HPDE6-E6E7 (cell line): Measurements from ENCODE around the gene DCAF4.
"Not testable (repeated sequence)": the region's sequence is repeated elsewhere in the genome, so short reads cannot be mapped to it uniquely, and the experiment has no call there.

ENCODE experiments used
- DNase-seq: peaks from one replicate; pipeline ENCODE4 v3.0.0; 2011; ENCODE audit warnings: missing footprints; ENCODE audit errors: extremely low spot score

Gene DCAF4

DNA sequence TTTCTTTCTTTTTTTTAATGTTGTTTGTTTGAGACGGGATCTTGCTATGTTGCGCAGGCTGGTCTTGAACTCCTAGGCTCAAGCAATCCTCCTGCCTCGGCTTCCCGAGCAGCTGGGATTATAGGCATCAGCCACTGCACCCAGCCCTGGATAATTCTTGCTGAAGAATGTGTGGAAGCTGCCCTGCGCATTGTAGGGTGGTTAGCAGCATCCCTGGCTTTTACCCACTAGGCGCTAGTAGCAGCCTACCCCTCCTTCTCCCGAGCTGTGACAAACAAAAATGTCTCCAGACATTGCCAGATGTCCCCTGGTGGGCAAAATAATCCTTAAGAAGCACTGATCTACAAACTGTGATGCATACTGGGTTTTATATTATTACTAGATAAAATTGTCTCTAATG, 6.6 kb downstream of the DCAF4 start:
- no peak for DNase-seq

DNA sequence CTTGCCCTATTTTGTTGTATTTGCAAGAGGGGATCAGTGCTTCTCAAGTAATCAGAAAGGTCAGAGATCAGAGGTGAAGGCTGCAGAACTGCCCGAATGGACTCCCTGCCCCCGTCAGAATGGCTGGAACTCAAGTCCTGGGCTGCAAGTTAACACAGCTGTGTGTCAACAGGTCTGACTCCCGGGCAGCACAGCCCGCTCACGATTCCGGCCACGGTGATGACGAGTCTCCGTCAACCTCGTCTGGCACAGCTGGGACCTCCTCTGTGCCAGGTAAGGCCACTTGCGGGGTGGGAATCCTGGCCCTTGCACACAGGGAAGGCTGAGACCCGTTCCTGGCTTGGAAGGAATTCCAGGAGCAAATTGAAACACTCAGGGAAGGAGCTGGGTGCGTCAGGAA, 13.4 kb downstream of the DCAF4 start:
- DNase-seq = no peak

DNA sequence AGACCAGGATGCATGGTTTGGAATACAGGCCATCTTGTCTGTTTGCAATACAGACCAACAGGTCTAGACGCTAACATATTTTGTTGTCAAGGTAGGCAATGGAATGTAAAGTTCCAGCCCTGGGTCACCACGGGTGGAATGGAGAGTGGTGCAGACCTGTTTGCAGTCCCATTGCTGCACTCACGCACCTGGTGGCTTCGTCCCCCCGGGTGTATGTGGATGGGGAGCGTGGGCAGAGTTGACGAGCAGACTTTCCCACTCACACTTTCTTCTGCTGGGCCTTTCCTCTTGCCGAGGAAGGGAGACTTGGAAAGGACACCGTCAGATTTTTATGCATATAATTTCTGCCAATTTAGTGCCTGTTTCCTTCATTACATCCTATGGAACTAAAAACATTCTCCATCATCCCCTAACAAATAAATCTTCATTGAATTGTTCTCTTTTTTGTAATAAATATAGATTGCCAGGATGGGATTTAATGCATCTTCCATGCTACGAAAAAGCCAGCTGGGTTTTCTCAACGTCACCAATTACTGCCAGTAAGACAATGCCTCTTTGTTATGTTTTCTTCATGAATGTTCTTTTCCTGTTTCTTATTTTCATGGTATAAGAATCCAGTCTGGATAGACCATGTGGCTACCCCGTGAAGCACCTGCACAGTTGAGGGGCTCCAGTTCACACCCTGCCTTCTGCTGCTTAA, 15.2 kb downstream of the DCAF4 start:
- no peak for DNase-seq

DNA sequence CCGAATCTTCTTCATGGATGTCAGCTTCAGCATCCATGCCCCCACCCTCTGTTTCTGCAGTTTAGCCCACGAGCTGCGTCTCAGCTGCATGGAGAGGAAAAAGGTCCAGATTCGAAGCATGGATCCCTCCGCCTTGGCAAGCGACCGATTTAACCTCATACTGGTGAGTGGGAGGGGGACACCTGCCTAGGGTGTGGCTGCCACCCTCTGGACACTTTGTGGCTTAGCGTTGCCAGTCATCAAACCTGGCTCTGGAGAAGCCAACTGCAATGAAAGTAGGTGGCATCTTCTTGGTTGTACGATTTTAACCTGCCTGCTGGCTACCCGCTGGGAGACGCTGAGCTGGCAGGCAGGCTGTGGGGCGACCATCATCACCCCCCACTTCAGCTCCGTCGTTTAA, 16.7 kb downstream of the DCAF4 start:
- DNase-seq = no peak

DNA sequence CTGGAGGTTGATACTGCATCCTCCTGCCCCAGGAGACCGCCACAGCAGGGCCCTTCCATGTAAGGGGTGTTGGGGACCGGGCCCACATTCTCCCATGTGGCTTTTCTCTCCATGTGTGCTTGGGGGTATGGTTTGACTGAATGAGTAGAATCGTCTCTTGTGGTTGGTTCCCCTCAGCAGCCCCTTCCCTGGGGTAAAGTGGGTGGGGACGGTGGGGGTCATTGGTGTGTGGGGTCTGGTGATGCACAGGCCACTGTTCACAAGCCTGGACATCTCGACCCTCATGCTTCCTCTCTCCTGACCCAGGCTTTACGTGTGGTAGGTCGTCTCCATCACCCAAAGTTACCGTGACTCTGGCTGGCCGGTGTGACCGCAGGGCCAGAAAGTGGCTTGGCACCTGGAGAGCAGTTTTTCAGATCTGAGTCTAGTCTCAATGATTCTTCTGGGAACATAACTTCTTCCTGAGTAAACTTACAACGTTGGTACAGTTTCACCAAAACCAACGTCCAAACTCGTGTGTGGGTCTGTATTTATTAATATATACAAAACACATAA, 17.7 kb downstream of the DCAF4 start:
- DNase-seq = no peak

DNA sequence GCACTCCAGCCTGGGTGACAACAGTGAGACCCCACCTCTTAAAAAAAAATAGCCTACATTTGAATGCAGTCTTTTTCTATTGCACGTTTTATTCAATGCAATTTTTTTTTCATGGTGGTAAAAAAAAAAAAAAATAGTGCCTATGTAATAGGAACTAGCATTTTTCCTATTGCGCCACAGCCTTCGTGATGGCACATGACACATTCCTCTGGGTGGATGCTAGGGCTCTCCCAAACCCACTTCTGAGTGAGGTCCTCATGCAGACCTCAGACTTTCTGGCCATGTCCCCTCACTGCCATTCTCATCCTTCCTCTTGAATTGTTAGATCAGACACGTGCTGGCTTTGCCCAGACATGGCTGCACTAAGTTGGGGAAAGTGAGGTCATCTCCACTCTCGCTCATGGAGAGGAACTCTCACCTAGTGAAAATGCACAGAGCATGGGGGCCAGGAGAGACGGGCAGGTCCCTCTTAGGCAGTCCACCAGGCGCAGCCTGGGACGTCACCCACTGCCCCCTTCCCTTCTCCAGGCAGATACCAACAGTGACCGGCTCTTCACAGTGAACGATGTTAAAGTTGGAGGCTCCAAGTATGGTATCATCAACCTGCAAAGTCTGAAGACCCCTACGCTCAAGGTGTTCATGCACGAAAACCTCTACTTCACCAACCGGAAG, 19.2 kb downstream of the DCAF4 start:
- DNase-seq = no peak

DNA sequence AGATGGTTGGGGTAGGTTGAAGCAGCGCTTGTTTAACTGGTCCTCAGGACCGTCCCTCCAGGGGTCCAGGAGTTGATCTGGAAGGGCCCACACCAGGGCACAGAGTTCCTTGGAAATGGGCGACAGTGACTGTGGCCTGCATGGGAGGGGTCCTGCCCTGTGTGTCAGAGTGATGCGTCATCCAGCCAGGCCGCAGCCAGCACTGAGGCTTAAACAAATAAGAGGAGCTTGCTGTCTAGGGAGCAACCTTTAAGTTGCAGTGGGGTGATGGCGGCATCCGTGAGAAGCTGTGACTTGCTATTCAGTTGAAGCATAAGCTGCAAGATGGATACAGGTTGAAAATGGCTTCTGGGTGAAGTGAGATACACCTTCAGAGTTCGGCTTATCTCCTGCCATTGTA, 20.2 kb downstream of the DCAF4 start:
- DNase-seq = no peak

DNA sequence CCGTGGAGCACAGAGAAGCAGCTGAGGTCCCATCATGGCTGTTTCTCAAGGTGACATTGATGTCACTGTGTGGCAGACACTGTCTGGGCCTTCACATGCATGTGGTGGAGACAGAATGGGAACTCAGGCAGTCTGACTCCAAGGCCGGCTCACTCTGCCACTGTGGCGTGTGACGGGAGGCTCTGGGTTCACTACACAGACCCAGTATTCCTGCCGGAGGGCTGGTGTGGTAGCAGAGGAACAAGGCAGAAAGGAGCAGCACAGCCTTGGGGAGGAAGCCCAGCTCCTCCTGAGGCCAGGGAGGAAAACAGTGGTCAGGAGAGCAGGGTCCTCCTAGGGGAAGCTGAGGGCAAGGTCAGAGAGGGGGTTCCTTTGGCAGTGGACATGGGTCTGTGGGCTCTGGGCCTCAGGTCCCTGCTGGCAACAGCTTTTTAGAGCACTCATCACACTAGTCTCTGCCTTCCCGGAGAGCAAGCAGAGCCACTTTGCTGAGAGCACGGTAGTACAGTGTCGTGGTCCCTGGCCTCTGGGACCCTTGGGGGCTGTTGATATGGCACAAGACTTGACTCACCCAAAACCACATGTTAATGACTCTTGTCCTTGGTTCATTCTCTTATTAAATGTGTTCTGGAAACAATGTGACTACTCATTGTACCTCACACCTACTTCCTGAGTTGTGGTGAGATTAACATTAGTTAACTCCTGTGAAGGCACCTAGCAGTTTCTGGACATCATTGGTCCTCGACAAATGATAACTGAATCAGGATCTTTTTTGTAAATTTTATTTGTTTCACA, 21.3 kb downstream of the DCAF4 start:
- DNase-seq = no peak

DNA sequence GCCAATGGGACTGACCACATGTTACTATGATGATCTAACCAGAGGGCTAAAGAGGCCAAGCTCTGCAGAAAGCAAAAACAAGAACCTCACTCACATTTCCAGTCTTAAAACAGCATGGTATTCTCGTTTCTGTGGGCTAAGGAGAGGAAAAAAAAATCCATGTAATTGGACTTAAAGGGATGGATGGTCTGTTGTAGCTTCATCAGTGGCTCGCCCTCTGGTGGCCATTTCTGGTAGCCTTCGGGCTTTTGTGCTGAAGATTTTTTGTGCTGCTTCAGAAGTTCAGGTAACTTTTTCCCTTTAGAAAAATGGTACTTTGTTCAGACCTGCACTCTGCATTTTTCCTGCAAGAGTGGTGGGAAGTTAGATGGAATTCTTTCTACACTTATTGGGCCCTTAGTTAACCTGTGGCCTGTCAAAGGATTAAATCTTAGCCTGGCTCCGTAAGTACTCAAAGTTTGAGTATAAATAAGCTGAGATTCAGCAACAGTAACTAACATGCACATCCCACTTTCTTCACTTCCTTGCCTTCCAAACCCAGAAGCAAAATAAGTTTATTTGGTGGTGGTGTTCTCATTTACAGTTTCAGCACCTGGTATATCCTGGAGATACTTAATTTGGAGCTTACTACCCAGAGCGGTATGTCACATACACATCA, 22.3 kb downstream of the DCAF4 start:
- no peak for DNase-seq

DNA sequence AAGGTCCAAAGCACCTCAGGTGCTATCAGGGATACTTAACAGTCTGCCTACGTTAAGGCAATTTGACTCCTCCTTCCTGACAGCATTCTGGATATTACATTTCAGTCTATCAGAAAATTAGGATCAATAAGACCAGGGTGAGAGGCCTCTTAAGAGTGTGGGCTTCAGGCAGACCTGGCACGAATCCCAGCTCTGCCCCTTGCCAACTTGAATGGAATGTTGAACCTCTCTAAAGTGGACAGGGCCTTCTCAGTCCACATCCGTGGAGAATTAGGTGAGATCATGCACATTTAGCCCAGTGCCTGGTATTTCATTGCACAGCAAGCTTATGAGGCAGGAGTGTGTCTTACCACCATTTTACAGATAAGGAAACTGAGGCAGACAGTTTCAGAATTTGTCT, 25.9 kb downstream of the DCAF4 start:
- no peak for DNase-seq

DNA sequence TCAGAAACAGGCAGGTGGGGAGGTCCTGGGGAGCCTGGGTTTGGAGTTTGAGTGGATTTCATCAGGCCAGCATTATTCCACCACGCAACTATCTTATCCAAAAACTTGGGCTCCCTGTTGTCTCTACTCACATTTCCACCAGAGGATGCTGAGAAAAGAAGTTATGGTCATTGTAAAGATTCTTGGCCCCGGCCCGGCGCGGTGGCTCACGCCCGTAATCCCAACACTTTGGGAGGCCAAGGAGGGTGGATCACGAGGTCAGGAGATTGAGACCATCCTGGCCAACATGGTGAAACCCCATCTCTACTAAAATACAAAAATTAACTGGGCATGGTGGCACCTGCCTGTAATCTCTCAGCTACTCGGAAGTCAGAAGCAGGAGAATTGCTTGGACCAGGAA, 30.5 kb downstream of the DCAF4 start:
- not testable (repeated sequence) for DNase-seq

DNA sequence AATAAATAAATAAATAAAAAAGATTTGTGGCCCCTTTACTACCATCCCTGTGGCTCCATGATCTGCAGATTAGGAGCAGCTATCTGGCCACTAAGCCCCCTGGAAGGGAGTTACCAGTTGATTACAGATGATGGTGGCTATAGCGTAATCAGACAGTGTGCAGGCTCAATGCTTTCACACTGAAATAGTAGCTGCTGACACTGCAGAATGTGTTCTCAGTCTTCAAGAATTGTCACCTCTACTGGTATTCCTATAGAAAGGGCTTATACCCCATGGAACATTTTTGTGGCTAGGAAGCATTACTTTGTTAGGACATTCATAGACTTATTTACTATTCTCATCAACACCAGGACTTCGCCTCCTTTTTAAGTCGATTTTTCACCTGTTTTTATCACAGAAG, 30.9 kb downstream of the DCAF4 start:
- DNase-seq = no peak

DNA sequence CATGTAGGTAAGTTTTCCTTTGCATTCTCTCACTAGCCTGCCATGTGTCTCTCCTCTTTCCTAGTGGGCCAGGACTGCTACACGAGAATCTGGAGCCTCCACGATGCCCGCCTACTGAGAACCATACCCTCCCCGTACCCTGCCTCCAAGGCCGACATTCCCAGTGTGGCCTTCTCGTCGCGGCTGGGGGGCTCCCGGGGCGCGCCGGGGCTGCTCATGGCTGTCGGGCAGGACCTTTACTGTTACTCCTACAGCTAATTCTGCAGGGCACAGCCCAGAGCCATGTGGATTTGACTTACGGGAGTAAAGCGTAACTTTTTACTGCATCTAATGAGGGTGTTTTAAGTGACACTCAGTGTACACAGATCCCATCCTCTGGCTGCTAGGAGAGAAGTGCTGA, 32.3 kb downstream of the DCAF4 start:
- no peak for DNase-seq

DNA sequence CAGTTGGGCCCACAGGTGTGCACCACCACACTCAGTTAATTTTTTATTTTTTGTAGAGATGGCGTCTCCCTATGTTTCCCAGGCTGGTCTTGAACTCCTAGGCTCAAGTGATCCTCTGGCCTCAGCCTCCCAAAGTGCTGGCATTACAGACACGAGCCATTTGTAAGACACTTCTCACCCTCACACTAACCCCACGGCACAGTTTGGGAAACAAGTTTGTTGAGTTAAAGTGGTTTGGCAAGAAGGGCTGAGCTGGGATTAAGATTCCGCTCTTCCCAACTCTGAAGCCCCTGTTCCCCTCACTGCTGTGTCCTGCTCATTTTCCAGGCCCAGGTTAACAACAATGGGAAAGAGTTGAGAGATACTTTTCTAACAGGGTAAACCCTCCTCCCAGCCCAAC, 34.8 kb downstream of the DCAF4 start:
- DNase-seq = not testable (repeated sequence)

DNA sequence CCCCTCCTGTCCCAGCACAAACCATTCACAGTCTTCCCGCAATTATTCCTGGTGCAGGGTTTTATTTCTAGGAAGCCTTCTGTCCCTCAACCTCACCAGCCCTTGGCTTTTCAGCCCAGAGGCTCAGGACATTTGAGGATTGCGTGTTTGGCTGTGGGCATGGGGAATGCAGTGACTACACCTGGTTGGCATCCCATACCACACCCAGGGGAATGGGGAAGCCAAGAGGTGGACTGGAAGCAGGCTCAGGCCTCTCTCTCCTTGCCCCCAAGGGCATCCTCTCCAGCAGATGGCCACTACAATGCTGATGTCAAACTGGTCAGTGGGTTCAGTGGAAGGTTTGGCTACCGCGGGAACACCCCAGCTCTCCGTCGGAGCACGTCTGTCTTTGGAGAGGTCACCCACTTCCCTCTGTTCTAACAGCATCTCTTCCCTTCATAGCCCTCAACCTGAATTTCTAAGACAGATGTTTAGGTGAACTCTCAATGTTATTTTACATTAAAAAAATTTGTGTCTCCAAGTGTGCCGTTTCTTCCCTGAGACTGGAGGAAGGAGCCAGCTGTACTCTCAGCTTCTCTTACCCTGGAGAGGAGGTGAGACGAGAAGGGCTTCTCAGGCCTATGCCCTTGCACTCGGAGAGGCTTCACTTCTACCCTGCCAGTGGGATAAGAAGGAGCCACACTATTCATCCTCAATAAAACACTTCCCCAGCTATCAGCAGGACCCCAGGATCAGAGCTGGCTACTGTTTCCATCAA, 35.5 kb downstream of the DCAF4 start:
- DNase-seq = peak; percentile 67

DNA sequence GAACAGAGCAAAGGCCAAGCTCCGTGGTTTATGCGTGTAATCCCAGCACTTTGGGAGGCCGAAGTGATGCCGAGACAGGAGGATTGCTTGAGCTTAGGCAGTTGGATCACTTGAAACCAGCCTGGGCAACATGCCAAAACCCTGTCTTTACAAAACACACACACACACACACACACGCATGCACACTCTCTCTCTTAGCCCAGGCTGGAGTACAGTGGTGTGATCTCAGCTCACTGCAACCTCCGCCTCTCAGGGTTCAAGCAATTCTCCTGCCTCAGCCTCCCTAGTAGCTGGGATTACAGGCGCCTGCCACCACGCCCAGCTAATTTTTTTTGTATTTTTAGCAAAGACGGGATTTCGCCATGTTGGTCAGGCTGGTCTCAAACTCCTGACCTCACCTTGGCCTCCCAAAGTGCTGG, 36.1 kb downstream of the DCAF4 start:
- DNase-seq = not testable (repeated sequence)

DNA sequence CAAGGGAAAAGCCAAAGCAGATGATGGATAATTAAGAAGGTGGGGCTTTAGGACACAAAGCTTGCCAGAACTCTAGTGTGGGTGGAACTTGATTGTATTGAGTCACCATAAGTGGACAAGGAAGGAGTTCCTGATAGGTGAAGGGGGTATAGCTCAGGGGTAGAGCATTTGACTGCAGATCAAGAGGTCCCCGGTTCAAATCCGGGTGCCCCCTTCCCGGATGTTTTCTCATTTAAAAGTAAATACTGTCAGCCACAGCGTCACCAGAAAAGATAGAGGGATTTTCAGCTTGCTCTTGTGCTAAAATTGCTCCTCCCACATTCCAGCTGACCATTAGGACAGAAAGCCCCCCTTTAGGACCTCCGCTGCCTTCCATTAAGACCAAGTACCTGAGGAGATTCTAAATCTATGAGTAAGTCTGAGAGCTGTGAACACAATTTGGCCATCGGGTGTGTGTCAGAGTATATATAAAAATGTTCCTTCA, 36.6 kb downstream of the DCAF4 start:
- DNase-seq = peak; percentile 63

DNA sequence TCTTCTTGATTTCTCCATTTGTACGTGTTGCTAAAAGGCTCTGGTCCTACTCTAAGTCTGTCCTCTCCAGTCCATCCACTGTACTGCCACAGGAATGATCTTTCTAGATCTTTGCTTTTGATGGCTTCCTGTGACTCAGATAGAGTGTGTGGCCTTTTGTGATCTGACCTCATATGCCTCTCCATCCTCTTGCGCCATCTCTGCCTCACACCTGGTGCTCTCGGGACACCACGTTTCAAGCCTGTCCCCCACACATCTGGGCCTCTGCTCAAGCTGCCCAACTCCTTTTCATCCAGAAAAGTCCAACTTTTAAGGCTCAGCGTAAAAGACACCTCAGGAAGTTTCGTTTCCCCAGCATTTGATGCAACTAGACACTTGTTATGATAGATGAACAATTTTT, 39.0 kb downstream of the DCAF4 start:
- no peak for DNase-seq

DNA sequence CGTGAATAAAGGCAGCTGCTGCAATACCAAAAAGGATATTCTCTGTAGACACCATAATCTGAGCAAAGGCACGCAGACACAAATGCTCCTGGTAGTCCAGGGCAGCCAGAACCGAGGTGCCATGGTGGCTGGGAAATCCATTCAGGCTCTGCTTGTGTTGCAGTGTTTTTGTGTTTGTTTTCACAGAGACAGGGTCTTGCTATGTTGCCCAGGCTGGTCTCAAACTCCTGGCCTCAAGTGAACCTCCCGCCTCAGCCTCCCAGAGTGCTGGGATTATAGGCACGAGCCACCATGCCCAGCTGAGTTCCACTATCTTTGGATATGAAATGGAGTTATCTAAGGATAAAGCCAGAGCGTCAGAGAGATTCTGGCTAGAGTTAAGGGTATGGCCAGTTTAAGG, 39.8 kb downstream of the DCAF4 start:
- DNase-seq = no peak

DNA sequence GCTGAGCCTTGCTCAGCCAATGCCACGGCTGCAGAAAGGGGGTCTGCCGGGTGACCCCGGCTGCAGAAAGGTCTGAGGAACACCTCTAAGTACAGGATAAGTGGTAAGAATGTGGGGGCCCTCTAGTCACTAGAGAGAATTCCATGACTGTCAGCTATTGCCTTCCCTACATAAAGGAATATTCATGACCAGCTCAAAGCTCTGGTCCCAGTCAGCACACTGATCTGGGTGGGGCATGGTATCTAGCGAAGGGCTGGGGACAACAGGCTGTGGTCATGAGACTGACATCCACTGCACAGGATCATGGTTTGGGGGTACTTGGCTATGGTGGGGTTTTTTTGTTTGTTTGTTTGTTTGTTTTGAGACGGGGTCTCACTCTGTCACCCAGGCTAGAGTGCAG, 42.1 kb downstream of the DCAF4 start:
- DNase-seq = no peak

DNA sequence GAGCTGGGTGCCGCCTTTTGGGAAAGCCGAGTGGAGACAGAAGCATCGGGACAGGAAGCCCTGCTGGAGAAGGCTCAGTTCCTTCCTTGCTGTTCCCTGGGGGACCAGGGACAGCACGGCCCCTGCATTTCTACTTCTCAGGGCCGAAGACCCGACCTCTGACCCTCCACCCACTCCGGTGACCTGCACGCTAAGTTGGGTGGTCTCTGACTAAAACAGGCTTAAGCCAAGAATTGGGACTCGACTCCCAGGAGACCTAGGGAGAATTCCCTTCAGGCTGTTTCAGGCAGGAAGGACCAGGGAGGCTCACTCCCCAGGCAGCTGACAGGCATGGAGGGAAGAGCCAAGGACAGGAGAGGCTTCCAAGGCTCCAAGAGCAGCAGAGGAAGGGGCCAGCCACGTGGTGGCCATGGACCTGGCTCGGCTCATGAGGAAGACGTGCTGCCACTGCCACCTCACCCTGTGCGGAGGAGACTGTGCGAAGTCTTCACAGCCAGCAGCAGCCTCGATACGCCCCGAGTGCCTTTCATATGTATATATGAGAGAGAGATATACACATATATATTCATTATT, 43.9 kb downstream of the DCAF4 start:
- DNase-seq = no peak
